CD14-positive monocyte (primary cell): ENCODE measurements around the gene ASPSCR1. TPM values are rescaled to one million over a fixed set of nuclear protein-coding genes. Genes with fewer than 3 reads are reported as not detected.

Experiments
- DNase-seq, 3 donors: peaks; one replicate each; pipeline ENCODE4 v3.0.0-alpha.2; 2011 to 2022
- H2AFZ ChIP-seq: 2 replicates; pipeline ENCODE4 v1.6.0; 2012; ENCODE audit warnings: mild to moderate bottlenecking, low read depth, low read length, inconsistent platforms; ENCODE audit not compliant: insufficient read depth, poor library complexity, severe bottlenecking
- H3K27ac ChIP-seq, 2 donors: 1 replicate in 1 of 2; 2 replicates in 1 of 2; pipeline ENCODE4 v1.5.1; 2012 to 2013; ENCODE audit warnings: low read length in 2 of 2, control low read depth in 1 of 2, inconsistent platforms in 1 of 2, low read depth in 1 of 2, mild to moderate bottlenecking in 1 of 2
- H3K27me3 ChIP-seq, 2 donors: one replicate each; pipeline versions ENCODE4 v1.6.0 to v1.6.1; 2011 to 2013; ENCODE audit warnings: low read length in 2 of 2; ENCODE audit not compliant: control insufficient read depth in 2 of 2, insufficient read depth in 2 of 2
- H3K36me3 ChIP-seq, 2 donors: replicated peaks in 1 of 2; 1 replicate in 1 of 2; 2 replicates in 1 of 2; pipeline versions ENCODE4 v1.5.1 to v1.6.1; 2012 to 2013; ENCODE audit warnings: low read length in 2 of 2, control low read depth in 1 of 2, inconsistent platforms in 1 of 2, mild to moderate bottlenecking in 1 of 2; ENCODE audit not compliant: insufficient read depth in 2 of 2, control insufficient read depth in 1 of 2
- H3K4me1 ChIP-seq, 2 donors: 1 replicate in 1 of 2; 2 replicates in 1 of 2; pipeline versions ENCODE4 v1.5.1 to v1.6.1; 2012 to 2013; ENCODE audit warnings: low read length in 2 of 2, control low read depth in 1 of 2, inconsistent platforms in 1 of 2, mild to moderate bottlenecking in 1 of 2, moderate library complexity in 1 of 2; ENCODE audit not compliant: insufficient read depth in 2 of 2, control insufficient read depth in 1 of 2
- H3K4me2 ChIP-seq: replicated peaks from 2 replicates; pipeline ENCODE3; 2012; ENCODE audit warnings: low read length, moderate library complexity, mild to moderate bottlenecking; ENCODE audit not compliant: poor library complexity, severe bottlenecking; ENCODE audit errors: extremely low read depth
- H3K4me3 ChIP-seq, 3 experiments: fragments of 200-600 bp in 1 of 3; sonication (generic) in 1 of 3; replicated peaks in 1 of 3; 1 replicate in 2 of 3; 2 replicates in 1 of 3; pipeline ENCODE4 v1.5.1; 2011 to 2013; ENCODE audit warnings: low read length in 3 of 3, mild to moderate bottlenecking in 3 of 3, control low read depth in 2 of 3, low read depth in 2 of 3, inconsistent platforms in 1 of 3, moderate library complexity in 1 of 3
- H3K79me2 ChIP-seq: 2 replicates; pipeline ENCODE4 v1.6.0; 2012; ENCODE audit warnings: mild to moderate bottlenecking, control low read depth, inconsistent platforms, low read length, moderate library complexity; ENCODE audit not compliant: insufficient read depth
- H3K9ac ChIP-seq: 2 replicates; pipeline ENCODE4 v1.6.0; 2017; ENCODE audit warnings: low read length, mild to moderate bottlenecking; ENCODE audit not compliant: insufficient read depth, poor library complexity, severe bottlenecking
- H3K9me3 ChIP-seq, 2 donors: replicated peaks in 1 of 2; 1 replicate in 1 of 2; 2 replicates in 1 of 2; pipeline versions ENCODE4 v1.5.1 to v1.6.1; 2012 to 2013; ENCODE audit warnings: low read length in 2 of 2, control low read depth in 1 of 2; ENCODE audit not compliant: control insufficient read depth in 1 of 2, insufficient read depth in 1 of 2
- H4K20me1 ChIP-seq: 2 replicates; pipeline ENCODE4 v1.6.0; 2012; ENCODE audit warnings: mild to moderate bottlenecking, low read length, control low read depth, moderate library complexity; ENCODE audit not compliant: insufficient read depth
- H3K27ac Mint-ChIP-seq, 7 donors: one replicate each; pipeline ENCODE4 v1.8.0; 2020; ENCODE audit warnings: mild to moderate bottlenecking in 7 of 7, mixed read lengths in 7 of 7, moderate library complexity in 6 of 7, inconsistent platforms in 2 of 7
- H3K27me3 Mint-ChIP-seq, 3 donors: one replicate each; pipeline ENCODE4 v1.8.0; 2021 to 2022; ENCODE audit warnings: low read depth in 3 of 3, mild to moderate bottlenecking in 3 of 3, mixed read lengths in 3 of 3, moderate library complexity in 3 of 3, inconsistent platforms in 1 of 3
- H3K36me3 Mint-ChIP-seq, 2 donors: one replicate each; pipeline ENCODE4 v1.8.0; 2020; ENCODE audit warnings: mixed read lengths in 2 of 2, inconsistent platforms in 1 of 2, mild to moderate bottlenecking in 1 of 2
- H3K4me1 Mint-ChIP-seq: one replicate; pipeline ENCODE4 v1.8.0; 2020; ENCODE audit warnings: mild to moderate bottlenecking, mixed read lengths
- H3K4me3 Mint-ChIP-seq, 2 donors: one replicate each; pipeline ENCODE4 v1.8.0; 2020; ENCODE audit warnings: mild to moderate bottlenecking in 2 of 2, mixed read lengths in 2 of 2, moderate library complexity in 1 of 2
- H3K9me3 Mint-ChIP-seq, 7 donors: one replicate each; pipeline ENCODE4 v1.8.0; 2020 to 2022; ENCODE audit warnings: mixed read lengths in 7 of 7, mild to moderate bottlenecking in 6 of 7, moderate library complexity in 6 of 7, inconsistent platforms in 2 of 7
- CTCF ChIP-seq: fragments of 200-600 bp; IDR thresholded peaks from one replicate; pipeline ENCODE4 v1.8.0; 2022; ENCODE audit warnings: antibody characterized with exemption, mild to moderate bottlenecking
- WGBS: methylation state at CpG from one replicate; pipeline ENCODE4 v1.1.5; 2013; ENCODE audit warnings: missing lambda C conversion rate; ENCODE audit not compliant: insufficient coverage; 5-methylcytosine and 5-hydroxymethylcytosine counted together
- intact Hi-C, 2 donors: fragments of 100-400 bp; cut with micrococcal nuclease; formaldehyde crosslinking; loops; one replicate each; pipeline versions ENCODE4 v1.15.0 to v1.15.1; 2023
- polyA plus RNA-seq, 3 donors: library from polyadenylated mRNA; depleted of rRNA in 1 of 3; unstranded in 2 of 3; stranded (reverse) in 1 of 3; fragments of 300-500 nt in 2 of 3; fragments of >200 nt in 1 of 3; fragmentation: Illumina TruSeq in 2 of 3; gene quantifications; 1 replicate in 2 of 3; 2 replicates in 1 of 3; pipeline ENCODE4 v1.2.3, GENCODE V29; 2012 to 2021

Gene ASPSCR1
- polyA plus RNA-seq, 3 donors = 25.5 to 31.9 (median 25.6) TPM

- H3K4me1 Mint-ChIP-seq = peaks cover 31% of the 10 kb centered on the region
Observed at GRCh38 chr17:82022981-82023446, 45.6 kb downstream of the ASPSCR1 start, which contains the start of gene LRRC45. Gene LRRC45, plus strand, starts transcription at chr17:82023305. Its CDS starts 339 bp downstream, at chr17:82023644.

More at GRCh38 chr17:82022981-82023446, 45.6 kb downstream of the ASPSCR1 start, which contains the start of gene LRRC45:
- intact Hi-C loops = loop anchor here (1.0 to 10.0 kb wide), 4 partner anchors 46 to 302 kb away; partner anchors contain the start of gene ASPSCR1 (in 2 of the 2)
- Mint-ChIP-seq H3K9me3 (no peaks in the 10 kb centered on the region), H3K27me3 (peaks cover 0 to 1% (median 1%) of the 10 kb centered on the region in 3 donors), H3K4me3 (peak within 1 kb of the TSS; percentile 80 to 88), H3K36me3 (peaks cover 16 to 33% of the 10 kb centered on the region in 2 donors), H3K27ac (peak within 1 kb of the TSS in 4 of 7 donors; percentile 22 to 75 (median 68))
- peak; percentile 99 for DNase-seq
- peaks cover 32% of the 10 kb centered on the region for H4K20me1 ChIP-seq
- H3K27ac ChIP-seq = peak within 1 kb of the TSS in 1 of 2 donors; percentile 70
- H3K9ac ChIP-seq = peak within 1 kb of the TSS; percentile 76
- no peak for TF ChIP-seq CTCF
- peak within 1 kb of the TSS; percentile 96 for H2AFZ ChIP-seq
- H3K9me3 ChIP-seq = no peaks in the 10 kb centered on the region
- H3K4me2 ChIP-seq = peak within 1 kb of the TSS; percentile 99
- peaks cover 0 to 16% of the 10 kb centered on the region in 2 donors for H3K36me3 ChIP-seq
- H3K79me2 ChIP-seq = peaks cover 34% of the 10 kb centered on the region
- no peaks in the 10 kb centered on the region for H3K27me3 ChIP-seq
- WGBS = 0% methylated on average over 42 of the region's 42 CpGs
- peaks cover 26 to 37% of the 10 kb centered on the region in 2 donors for H3K4me1 ChIP-seq
- H3K4me3 ChIP-seq = peak within 1 kb of the TSS; percentile 62 to 96 (median 82)
